GM21619 (cell line): Measurements from ENCODE around the gene STAT5A.

Experiments
- ATAC-seq: cut with Tn5 transposase; IDR thresholded peaks from one replicate; pipeline ENCODE4 v1.9.1; 2021; ENCODE audit not compliant: unreplicated experiment

STAT5A gene

GRCh38 chr17:42322382-42323267 is 34.3 kb downstream of the STAT5A start:
- ATAC-seq: no peak

GRCh38 chr17:42323268-42323773 is 35.0 kb downstream of the STAT5A start:
- ATAC-seq: no peak

GRCh38 chr17:42325026-42325425 is 36.7 kb downstream of the STAT5A start:
- no peak for ATAC-seq

- no peak for ATAC-seq
Observed at GRCh38 chr17:42329025-42329976, 41.0 kb downstream of the STAT5A start.

GRCh38 chr17:42333053-42333452 is 44.8 kb downstream of the STAT5A start:
- no peak for ATAC-seq

GRCh38 chr17:42334677-42335076 is 46.4 kb downstream of the STAT5A start:
- no peak for ATAC-seq

GRCh38 chr17:42337442-42337841 is 49.1 kb downstream of the STAT5A start:
- ATAC-seq: peak; percentile 46

GRCh38 chr17:42338427-42338985 is 50.2 kb downstream of the STAT5A start:
- ATAC-seq: no peak

GRCh38 chr17:42339221-42339620 is 50.9 kb downstream of the STAT5A start:
- no peak for ATAC-seq

- ATAC-seq: no peak
Observed at GRCh38 chr17:42340691-42341127, 52.4 kb downstream of the STAT5A start.

GRCh38 chr17:42341568-42341967 is 53.3 kb downstream of the STAT5A start:
- no peak for ATAC-seq

GRCh38 chr17:42342242-42343008 is 54.1 kb downstream of the STAT5A start:
- no peak for ATAC-seq

GRCh38 chr17:42345396-42346073 is 57.2 kb downstream of the STAT5A start:
- ATAC-seq: no peak

GRCh38 chr17:42346481-42346880 is 58.2 kb downstream of the STAT5A start:
- ATAC-seq: no peak

- ATAC-seq: no peak
Observed at GRCh38 chr17:42347198-42347597, 58.9 kb downstream of the STAT5A start.

GRCh38 chr17:42347606-42348005 is 59.3 kb downstream of the STAT5A start:
- ATAC-seq: no peak

- ATAC-seq: no peak
Observed at GRCh38 chr17:42348104-42348503, 59.8 kb downstream of the STAT5A start.

- no peak for ATAC-seq
Observed at GRCh38 chr17:42354956-42355843, 66.9 kb downstream of the STAT5A start.

GRCh38 chr17:42358434-42358833 is 70.1 kb downstream of the STAT5A start:
- ATAC-seq: no peak
